HCT116 (cell line): ENCODE measurements around the gene USP32. TPM values are rescaled to one million over a fixed set of nuclear protein-coding genes. Genes with fewer than 3 reads are reported as not detected.
"Not testable (repeated sequence)": the region's sequence is repeated elsewhere in the genome, so short reads cannot be mapped to it uniquely, and the experiment has no call there.

ENCODE experiments used
- ATAC-seq: fragments of 200-7000 bp; cut with Tn5 transposase; 2 replicates; pipeline ENCODE4 v1.9.1; 2020; ENCODE audit warnings: mild to moderate bottlenecking, moderate library complexity
- BruUV-seq: library from RNA; stranded (reverse); fragments of 400-500 nt; replicated peaks from 2 replicates; lab custom pipeline; 2021; lab: Mats Ljungman, UMichigan
- CTCF ChIA-PET: fragments of 300-600 bp; sonication (Branson Sonifier 250); formaldehyde crosslinking; loops from one replicate; lab custom pipeline; 2021; ENCODE audit warnings: antibody characterized with exemption; lab: Charles Lee
- POLR2A ChIA-PET: fragments of 300-600, 350-600 bp; sonication (Branson Sonifier 250); formaldehyde crosslinking; loops from one replicate; lab custom pipeline; 2021; ENCODE audit warnings: antibody characterized with exemption; lab: Charles Lee
- RAD21 ChIA-PET, 2 experiments: fragments of 300-600 bp; sonication (Branson Sonifier 250); formaldehyde crosslinking; loops; one replicate each; lab custom pipeline; 2023; ENCODE audit warnings: low total read pairs in 2 of 2; ENCODE audit not compliant: uncharacterized antibody in 2 of 2, unreplicated experiment in 2 of 2, low non-redundant PET in 1 of 2; lab: Charles Lee
- DNase-seq: peaks from one replicate; pipeline ENCODE4 v3.0.0-alpha.2; 2010; ENCODE audit warnings: low read depth, low spot score
- H2AFZ ChIP-seq: fragments of 200-600 bp; shearing (Covaris generic), sonication (generic); 2 replicates; pipeline ENCODE4 v1.6.1; 2017; ENCODE audit warnings: low read depth, mixed run types, mixed read lengths, antibody characterized with exemption, low read length; ENCODE audit not compliant: poor library complexity, severe bottlenecking
- H3K27ac ChIP-seq: 2 replicates; pipeline ENCODE4 v1.5.1; 2012; ENCODE audit warnings: low read depth, low read length
- H3K27me3 ChIP-seq: fragments of 200-600 bp; sonication (generic); 2 replicates; pipeline ENCODE4 v1.6.1; 2016; ENCODE audit warnings: mixed run types, low read length, mixed read lengths; ENCODE audit not compliant: insufficient read depth
- H3K36me3 ChIP-seq, 2 experiments: fragments of 200-500 bp in 1 of 2; fragments of 200-600 bp in 1 of 2; sonication (Bioruptor generic) in 1 of 2; sonication (generic) in 1 of 2; 2 replicates each; pipeline versions ENCODE4 v1.5.1 to v1.6.1; 2014 to 2016; ENCODE audit warnings: low read length in 2 of 2, inconsistent platforms in 1 of 2, mixed read lengths in 1 of 2, mixed run types in 1 of 2; ENCODE audit not compliant: insufficient read depth in 2 of 2, control insufficient read depth in 1 of 2
- H3K4me1 ChIP-seq, 2 experiments: fragments of 200-600 bp in 1 of 2; sonication (generic) in 1 of 2; 2 replicates each; pipeline versions ENCODE4 v1.5.1 to v1.6.1; 2012 to 2017; ENCODE audit warnings: low read length in 2 of 2, inconsistent platforms in 1 of 2, mild to moderate bottlenecking in 1 of 2, mixed read lengths in 1 of 2, mixed run types in 1 of 2, moderate library complexity in 1 of 2; ENCODE audit not compliant: insufficient read depth in 2 of 2, control insufficient read depth in 1 of 2
- H3K4me2 ChIP-seq: fragments of 200-600 bp; sonication (generic); 2 replicates; pipeline ENCODE4 v1.6.1; 2017; ENCODE audit warnings: mixed run types, low read length, mixed read lengths
- H3K4me3 ChIP-seq, 2 experiments: fragments of 200-600 bp in 1 of 2; sonication (generic) in 1 of 2; replicated peaks in 1 of 2; 2 replicates each; pipeline ENCODE4 v1.5.1; 2011 to 2016; ENCODE audit warnings: low read length in 2 of 2, control low read depth in 1 of 2, low read depth in 1 of 2, mild to moderate bottlenecking in 1 of 2, mixed read lengths in 1 of 2, mixed run types in 1 of 2
- H3K79me2 ChIP-seq: fragments of 200-600 bp; sonication (generic); 2 replicates; pipeline ENCODE4 v1.6.1; 2017; ENCODE audit warnings: mild to moderate bottlenecking, mixed run types, low read length, moderate library complexity, mixed read lengths; ENCODE audit not compliant: insufficient read depth
- H3K9ac ChIP-seq: fragments of 200-600 bp; sonication (generic); 2 replicates; pipeline ENCODE4 v1.6.1; 2016; ENCODE audit warnings: low read length, mixed read lengths
- H3K9me2 ChIP-seq: fragments of 200-600 bp; sonication (generic), shearing (Covaris generic); 2 replicates; pipeline ENCODE4 v1.6.1; 2017; ENCODE audit warnings: mixed run types, mild to moderate bottlenecking, moderate library complexity; ENCODE audit not compliant: insufficient read depth
- H3K9me3 ChIP-seq, 2 experiments: fragments of 200-500 bp in 1 of 2; fragments of 200-600 bp in 1 of 2; sonication (Bioruptor generic) in 1 of 2; sonication (generic) in 1 of 2; 2 replicates each; pipeline ENCODE4 v1.6.1; 2014 to 2017; ENCODE audit warnings: low read length in 2 of 2, mixed read lengths in 2 of 2, inconsistent platforms in 1 of 2, low read depth in 1 of 2, mild to moderate bottlenecking in 1 of 2, mixed run types in 1 of 2, moderate library complexity in 1 of 2; ENCODE audit not compliant: control insufficient read depth in 1 of 2, insufficient read depth in 1 of 2
- H4K20me1 ChIP-seq: fragments of 200-600 bp; sonication (generic), shearing (Covaris generic); 2 replicates; pipeline ENCODE4 v1.6.1; 2017; ENCODE audit warnings: mixed run types, mild to moderate bottlenecking, moderate library complexity; ENCODE audit not compliant: insufficient read depth
- EGR1 ChIP-seq: IDR thresholded peaks from 2 replicates; pipeline ENCODE4 v1.6.1; 2012; ENCODE audit warnings: low read depth
- EZH2 ChIP-seq: fragments of 200-600 bp; sonication (generic); IDR thresholded peaks from 2 replicates; pipeline ENCODE4 v1.6.1; 2017; ENCODE audit warnings: antibody characterized with exemption, mixed run types
- POLR2A ChIP-seq: IDR thresholded peaks from 2 replicates; pipeline ENCODE4 v1.7.0; 2011; ENCODE audit warnings: borderline replicate concordance; ENCODE audit not compliant: insufficient read depth, insufficient read length; ENCODE audit errors: extremely low read depth
- POLR2AphosphoS5 ChIP-seq: IDR thresholded peaks from 2 replicates; pipeline ENCODE4 v1.6.1; 2011; ENCODE audit warnings: mild to moderate bottlenecking, low read depth, low read length, moderate library complexity
- RAD21 ChIP-seq: IDR thresholded peaks from 2 replicates; pipeline ENCODE4 v1.6.1; 2012; ENCODE audit warnings: low read depth, mild to moderate bottlenecking
- SIN3A ChIP-seq: IDR thresholded peaks from 2 replicates; pipeline ENCODE4 v1.6.1; 2012; ENCODE audit warnings: low read depth
- SRF ChIP-seq: IDR thresholded peaks from 2 replicates; pipeline ENCODE4 v1.6.1; 2012; ENCODE audit warnings: low read depth
- ZNF274 ChIP-seq: fragments of 200-500 bp; sonication (Bioruptor generic); IDR thresholded peaks from 2 replicates; pipeline ENCODE4 v1.6.1; 2014; ENCODE audit warnings: mild to moderate bottlenecking, low read depth, low read length, inconsistent platforms
- intact Hi-C: fragments of 100-400 bp; cut with micrococcal nuclease; formaldehyde crosslinking; loops from 2 replicates; pipeline ENCODE4 v1.10.0; 2022
- total RNA-seq: library from RNA; stranded (reverse); gene quantifications from one replicate; pipeline ENCODE4 v1.2.1, GENCODE V29; 2021; ENCODE audit not compliant: unreplicated experiment
- TF ChIP-seq, protein P1 (sequence below): IDR thresholded peaks from 2 replicates; pipeline ENCODE4 v1.6.1; 2012
- TF ChIP-seq, protein P2 (sequence below), 3 experiments: fragments of 200-600 bp in 1 of 3; sonication (generic) in 1 of 3; IDR thresholded peaks in 2 of 3; conservative IDR thresholded peaks in 1 of 3; 2 replicates each; pipeline ENCODE4 v1.5.1; 2012 to 2017; ENCODE audit warnings: low read depth in 2 of 3, low read length in 2 of 3, antibody characterized with exemption in 1 of 3, borderline replicate concordance in 1 of 3, control low read depth in 1 of 3, mild to moderate bottlenecking in 1 of 3, mixed read lengths in 1 of 3, mixed run types in 1 of 3, moderate library complexity in 1 of 3; ENCODE audit not compliant: insufficient read depth in 1 of 3
- TF ChIP-seq, protein P3 (sequence below): IDR thresholded peaks from 2 replicates; pipeline ENCODE4 v1.6.1; 2012; ENCODE audit warnings: low read depth

USP32 gene
- total RNA-seq, 1 experiment from 2014 or later = 67.0 TPM

DNA sequence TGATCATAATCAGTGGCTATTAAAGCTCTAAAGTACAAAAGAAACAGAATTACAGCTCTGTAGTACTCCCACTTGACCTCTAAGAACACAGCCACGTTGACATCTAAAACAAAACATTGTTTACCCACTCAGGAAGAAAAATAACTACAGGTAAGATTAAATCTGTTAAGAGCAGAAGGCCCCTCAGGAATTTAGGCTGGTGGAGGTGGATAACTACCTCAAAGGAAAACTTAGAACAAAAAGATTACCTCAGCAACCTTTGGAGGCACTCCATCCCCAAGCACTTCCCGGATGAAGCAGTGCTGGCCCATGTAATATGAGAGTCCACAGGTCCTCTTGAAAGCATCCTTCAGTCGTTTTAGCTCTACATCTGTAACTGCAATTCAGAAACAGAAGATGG lies 46.7 kb downstream of the USP32 start:
- CTCF ChIA-PET = interaction anchor here (1.0 kb wide), 1 partner anchor 9 kb away, joined by 3 read pairs; no protein-coding TSS in a partner anchor
- RAD21 ChIA-PET = no interaction called here

DNA sequence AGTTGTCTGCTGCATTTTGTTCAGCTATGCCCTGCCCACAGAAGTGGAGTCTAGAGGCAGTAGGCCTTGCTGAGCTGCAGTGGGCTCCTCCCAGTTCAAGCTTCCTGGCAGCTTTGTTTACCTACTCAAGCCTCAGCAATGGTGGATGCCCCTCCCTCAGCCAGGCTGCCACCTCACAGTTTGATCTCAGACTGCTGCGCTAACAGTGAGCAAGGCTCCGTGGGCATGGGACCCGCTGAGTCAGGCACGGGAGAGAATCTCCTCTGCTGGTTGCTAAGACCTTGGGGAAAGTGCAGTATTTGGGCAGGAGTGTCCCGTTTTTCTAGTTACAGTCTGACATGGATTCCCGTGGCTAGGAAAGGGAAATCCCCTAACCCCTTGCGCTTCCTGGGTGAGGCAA lies 49.4 kb downstream of the USP32 start:
- H3K4me1 ChIP-seq, H3K79me2 ChIP-seq, H2AFZ ChIP-seq, BruUV-seq, H4K20me1 ChIP-seq, H3K4me2 ChIP-seq, H3K4me3 ChIP-seq, POLR2A ChIA-PET, H3K9me2 ChIP-seq, RAD21 ChIA-PET, H3K36me3 ChIP-seq, ATAC-seq, intact Hi-C loops, H3K27me3 ChIP-seq, H3K9me3 ChIP-seq, H3K27ac ChIP-seq, CTCF ChIA-PET, H3K9ac ChIP-seq, DNase-seq: not testable (repeated sequence)

More for the DNA sequence above, 46.7 kb downstream of the USP32 start:
- intact Hi-C loops = no loop called here
- Histone ChIP-seq H4K20me1 (no peaks in the 10 kb centered on the region), H3K9ac (no peak overlapping the region), H3K27ac (no peak overlapping the region), H3K4me3 (no peak overlapping the region), H3K79me2 (peaks cover 18% of the 10 kb centered on the region), H3K4me1 (no peaks in the 10 kb centered on the region), H3K4me2 (no peak overlapping the region), H2AFZ (no peak overlapping the region), H3K9me2 (no peaks in the 10 kb centered on the region), H3K27me3 (no peaks in the 10 kb centered on the region), H3K36me3 (peaks cover 3 to 10% of the 10 kb centered on the region in 2 experiments; a peak in 1 of 4 replicates), H3K9me3 (no peaks in the 10 kb centered on the region)
- ATAC-seq = no peak; the same call in 1 of the 2 replicates
- DNase-seq = no peak
- POLR2A ChIA-PET = no interaction called here
- BruUV-seq = no TSS peak
- TF ChIP-seq, protein P1, sequence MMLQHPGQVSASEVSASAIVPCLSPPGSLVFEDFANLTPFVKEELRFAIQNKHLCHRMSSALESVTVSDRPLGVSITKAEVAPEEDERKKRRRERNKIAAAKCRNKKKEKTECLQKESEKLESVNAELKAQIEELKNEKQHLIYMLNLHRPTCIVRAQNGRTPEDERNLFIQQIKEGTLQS = no peak
- TF ChIP-seq SIN3A (no peak), EGR1 (no peak), ZNF274 (no peak), SRF (no peak), POLR2A (no peak), EZH2 (no peak), RAD21 (no peak), POLR2AphosphoS5 (no peak)
- TF ChIP-seq, protein P2, sequence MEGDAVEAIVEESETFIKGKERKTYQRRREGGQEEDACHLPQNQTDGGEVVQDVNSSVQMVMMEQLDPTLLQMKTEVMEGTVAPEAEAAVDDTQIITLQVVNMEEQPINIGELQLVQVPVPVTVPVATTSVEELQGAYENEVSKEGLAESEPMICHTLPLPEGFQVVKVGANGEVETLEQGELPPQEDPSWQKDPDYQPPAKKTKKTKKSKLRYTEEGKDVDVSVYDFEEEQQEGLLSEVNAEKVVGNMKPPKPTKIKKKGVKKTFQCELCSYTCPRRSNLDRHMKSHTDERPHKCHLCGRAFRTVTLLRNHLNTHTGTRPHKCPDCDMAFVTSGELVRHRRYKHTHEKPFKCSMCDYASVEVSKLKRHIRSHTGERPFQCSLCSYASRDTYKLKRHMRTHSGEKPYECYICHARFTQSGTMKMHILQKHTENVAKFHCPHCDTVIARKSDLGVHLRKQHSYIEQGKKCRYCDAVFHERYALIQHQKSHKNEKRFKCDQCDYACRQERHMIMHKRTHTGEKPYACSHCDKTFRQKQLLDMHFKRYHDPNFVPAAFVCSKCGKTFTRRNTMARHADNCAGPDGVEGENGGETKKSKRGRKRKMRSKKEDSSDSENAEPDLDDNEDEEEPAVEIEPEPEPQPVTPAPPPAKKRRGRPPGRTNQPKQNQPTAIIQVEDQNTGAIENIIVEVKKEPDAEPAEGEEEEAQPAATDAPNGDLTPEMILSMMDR (IDR thresholded peaks at IDR 0.05 in 2 of 3, conservative IDR thresholded peaks at IDR 0.05 in 1 of 3; ENCODE audit: borderline replicate concordance in 1 of 3, insufficient read depth in 1 of 3, low read depth in 2 of 3, low read length in 2 of 3) = no peak
- TF ChIP-seq, protein P3, sequence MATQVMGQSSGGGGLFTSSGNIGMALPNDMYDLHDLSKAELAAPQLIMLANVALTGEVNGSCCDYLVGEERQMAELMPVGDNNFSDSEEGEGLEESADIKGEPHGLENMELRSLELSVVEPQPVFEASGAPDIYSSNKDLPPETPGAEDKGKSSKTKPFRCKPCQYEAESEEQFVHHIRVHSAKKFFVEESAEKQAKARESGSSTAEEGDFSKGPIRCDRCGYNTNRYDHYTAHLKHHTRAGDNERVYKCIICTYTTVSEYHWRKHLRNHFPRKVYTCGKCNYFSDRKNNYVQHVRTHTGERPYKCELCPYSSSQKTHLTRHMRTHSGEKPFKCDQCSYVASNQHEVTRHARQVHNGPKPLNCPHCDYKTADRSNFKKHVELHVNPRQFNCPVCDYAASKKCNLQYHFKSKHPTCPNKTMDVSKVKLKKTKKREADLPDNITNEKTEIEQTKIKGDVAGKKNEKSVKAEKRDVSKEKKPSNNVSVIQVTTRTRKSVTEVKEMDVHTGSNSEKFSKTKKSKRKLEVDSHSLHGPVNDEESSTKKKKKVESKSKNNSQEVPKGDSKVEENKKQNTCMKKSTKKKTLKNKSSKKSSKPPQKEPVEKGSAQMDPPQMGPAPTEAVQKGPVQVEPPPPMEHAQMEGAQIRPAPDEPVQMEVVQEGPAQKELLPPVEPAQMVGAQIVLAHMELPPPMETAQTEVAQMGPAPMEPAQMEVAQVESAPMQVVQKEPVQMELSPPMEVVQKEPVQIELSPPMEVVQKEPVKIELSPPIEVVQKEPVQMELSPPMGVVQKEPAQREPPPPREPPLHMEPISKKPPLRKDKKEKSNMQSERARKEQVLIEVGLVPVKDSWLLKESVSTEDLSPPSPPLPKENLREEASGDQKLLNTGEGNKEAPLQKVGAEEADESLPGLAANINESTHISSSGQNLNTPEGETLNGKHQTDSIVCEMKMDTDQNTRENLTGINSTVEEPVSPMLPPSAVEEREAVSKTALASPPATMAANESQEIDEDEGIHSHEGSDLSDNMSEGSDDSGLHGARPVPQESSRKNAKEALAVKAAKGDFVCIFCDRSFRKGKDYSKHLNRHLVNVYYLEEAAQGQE = no peak
